GM18861 (cell line): ENCODE data around the gene USP20.

ENCODE experiments used
- ATAC-seq: cut with Tn5 transposase; IDR thresholded peaks from one replicate; pipeline ENCODE4 v1.9.1; 2021; ENCODE audit not compliant: unreplicated experiment

USP20 gene

GRCh38 chr9:129823542-129823934, 11.7 kb upstream of the USP20 start:
- ATAC-seq: no peak

GRCh38 chr9:129823935-129824601, 11.2 kb upstream of the USP20 start, which contains the start of gene TOR1A:
TSS of gene TOR1A (minus strand) at chr9:129824136. CDS start at chr9:129824085, 51 bp downstream.
- ATAC-seq: peak; percentile 87

GRCh38 chr9:129826344-129826743, 8.9 kb upstream of the USP20 start:
- no peak for ATAC-seq

GRCh38 chr9:129826759-129827158, 8.5 kb upstream of the USP20 start:
- ATAC-seq: no peak

GRCh38 chr9:129828051-129828450, 7.2 kb upstream of the USP20 start:
- no peak for ATAC-seq

GRCh38 chr9:129828969-129829368, 6.3 kb upstream of the USP20 start:
- ATAC-seq: no peak

- ATAC-seq: no peak
Observed at GRCh38 chr9:129832982-129833381, 2.3 kb upstream of the USP20 start.

- ATAC-seq: no peak
Observed at GRCh38 chr9:129834489-129835127, 650 bp upstream of the USP20 start.

GRCh38 chr9:129835860-129836223, 584 bp downstream of the USP20 start:
- ATAC-seq: no peak

- no peak for ATAC-seq
Observed at GRCh38 chr9:129836311-129837007, 1.2 kb downstream of the USP20 start.

- ATAC-seq: no peak
Observed at GRCh38 chr9:129838707-129839259, 3.5 kb downstream of the USP20 start.

- no peak for ATAC-seq
Observed at GRCh38 chr9:129839324-129840023, 4.2 kb downstream of the USP20 start.

GRCh38 chr9:129840034-129840433, 4.8 kb downstream of the USP20 start:
- no peak for ATAC-seq

- no peak for ATAC-seq
Observed at GRCh38 chr9:129841071-129841470, 5.8 kb downstream of the USP20 start.

- ATAC-seq: no peak
Observed at GRCh38 chr9:129845373-129845772, 10.1 kb downstream of the USP20 start.

GRCh38 chr9:129848712-129849441, 13.6 kb downstream of the USP20 start:
- ATAC-seq: no peak

- ATAC-seq: no peak
Observed at GRCh38 chr9:129849901-129850300, 14.6 kb downstream of the USP20 start.

GRCh38 chr9:129850821-129851550, 15.7 kb downstream of the USP20 start:
- ATAC-seq: no peak

GRCh38 chr9:129851821-129852220, 16.6 kb downstream of the USP20 start:
- no peak for ATAC-seq

GRCh38 chr9:129852579-129852978, 17.3 kb downstream of the USP20 start:
- no peak for ATAC-seq
